GM21528 (cell line): ENCODE data around the gene PTDSS2.

Experiments used
- ATAC-seq: cut with Tn5 transposase; IDR thresholded peaks from one replicate; pipeline ENCODE4 v1.9.1; 2021; ENCODE audit warnings: mild to moderate bottlenecking, moderate library complexity; ENCODE audit not compliant: unreplicated experiment, low FRiP score

PTDSS2 gene

DNA sequence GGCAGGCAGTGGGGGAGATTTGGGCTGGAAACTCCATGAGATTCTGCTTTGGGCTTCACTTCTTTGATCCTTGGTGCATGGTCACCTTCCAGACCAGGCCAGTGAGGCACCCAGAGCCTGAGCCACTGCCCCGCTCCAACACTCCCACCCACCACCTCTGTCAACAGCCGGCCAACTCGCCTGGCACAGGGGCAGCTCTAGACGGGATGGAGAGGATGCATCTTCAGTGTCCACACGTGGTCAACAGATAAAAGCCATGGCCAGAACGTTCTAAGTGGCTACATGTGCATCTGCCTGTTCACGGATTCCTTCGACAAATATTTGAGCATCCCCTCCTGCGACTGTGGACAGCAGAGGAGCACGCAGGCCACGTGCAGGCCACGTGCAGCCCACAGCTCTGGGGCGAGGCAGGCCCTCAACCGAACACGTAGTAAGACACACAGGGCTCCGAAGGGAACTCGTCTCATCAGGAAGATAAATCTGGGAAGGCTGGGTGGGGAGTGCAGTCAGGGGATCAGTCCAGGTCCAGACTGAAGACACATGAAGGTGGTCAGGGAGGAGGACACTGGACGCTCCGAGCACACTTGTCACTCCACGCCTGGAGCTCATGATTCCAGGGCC is 88.5 kb downstream of the PTDSS2 start:
- ATAC-seq, result no peak

- no peak for ATAC-seq
Observed at GRCh38 chr11:539971-540481, 89.9 kb downstream of the PTDSS2 start.
